SK-N-DZ (cell line): ENCODE results near the gene NUPR1. TPM values are rescaled to one million over a fixed set of nuclear protein-coding genes. Genes with fewer than 3 reads are reported as not detected.
"Not testable (repeated sequence)": the region's sequence is repeated elsewhere in the genome, so short reads cannot be mapped to it uniquely, and the experiment has no call there.

Source experiments
- DNase-seq: peaks from one replicate; pipeline ENCODE4 v3.0.0-alpha.2; 2015; ENCODE audit warnings: low spot score
- polyA plus RNA-seq, 2 experiments: library from polyadenylated mRNA; depleted of rRNA; stranded (reverse); fragments of >200 nt; gene quantifications; 2 replicates each; pipeline ENCODE4 v1.2.3, GENCODE V29; 2014

The NUPR1 gene, protein sequence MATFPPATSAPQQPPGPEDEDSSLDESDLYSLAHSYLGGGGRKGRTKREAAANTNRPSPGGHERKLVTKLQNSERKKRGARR
- polyA plus RNA-seq (2014; cell fraction: cytosol; rRNA removed), result not detected in 2 replicates
- polyA plus RNA-seq (2014; cell fraction: nucleus; rRNA removed), result not detected in 2 replicates

DNA sequence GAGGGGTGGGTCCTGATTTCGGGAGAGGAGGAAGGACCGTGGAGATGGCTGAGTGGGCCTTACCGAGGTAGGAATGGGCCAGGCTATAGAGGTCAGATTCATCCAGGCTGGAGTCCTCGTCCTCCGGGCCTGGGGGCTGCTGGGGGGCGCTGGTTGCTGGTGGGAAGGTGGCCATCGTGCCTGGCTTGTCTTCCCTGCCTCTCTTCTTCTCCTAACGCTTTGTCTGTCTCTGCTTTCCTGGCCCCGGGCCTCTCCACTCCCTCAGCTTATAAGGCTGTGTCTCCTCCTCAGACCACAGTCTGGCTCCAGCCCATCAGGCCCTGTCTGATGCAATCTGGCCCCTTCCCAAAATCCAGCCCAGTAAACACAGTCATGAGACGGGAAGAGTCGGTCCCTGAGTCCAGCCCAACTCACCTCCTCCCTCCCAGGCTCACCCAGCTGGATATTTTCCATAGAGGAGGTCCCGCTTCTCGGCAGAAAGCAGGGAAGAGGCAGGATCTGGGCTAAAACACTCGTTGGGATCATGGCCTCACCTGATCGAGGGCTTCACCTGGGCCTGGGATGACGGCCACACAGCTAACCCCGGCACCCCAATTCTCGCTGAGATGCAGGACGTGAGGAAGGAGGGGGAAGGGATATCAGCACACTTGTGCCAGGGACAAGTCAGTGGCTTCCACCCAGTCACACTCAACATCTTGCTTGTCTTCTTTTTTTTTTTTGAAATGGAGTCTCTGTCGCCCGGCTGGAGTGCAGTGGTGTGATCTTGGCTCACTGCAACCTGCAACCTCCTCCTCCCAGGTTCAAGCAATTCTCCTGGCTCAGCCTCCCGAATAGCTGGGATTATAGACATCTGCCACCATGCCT is at the start of gene NUPR1:
TSS of gene NUPR1 (minus strand) at position 242 of the 864 bp plus-strand sequence. CDS start at position 175, 67 bp downstream.
- DNase-seq, result no peak

DNA sequence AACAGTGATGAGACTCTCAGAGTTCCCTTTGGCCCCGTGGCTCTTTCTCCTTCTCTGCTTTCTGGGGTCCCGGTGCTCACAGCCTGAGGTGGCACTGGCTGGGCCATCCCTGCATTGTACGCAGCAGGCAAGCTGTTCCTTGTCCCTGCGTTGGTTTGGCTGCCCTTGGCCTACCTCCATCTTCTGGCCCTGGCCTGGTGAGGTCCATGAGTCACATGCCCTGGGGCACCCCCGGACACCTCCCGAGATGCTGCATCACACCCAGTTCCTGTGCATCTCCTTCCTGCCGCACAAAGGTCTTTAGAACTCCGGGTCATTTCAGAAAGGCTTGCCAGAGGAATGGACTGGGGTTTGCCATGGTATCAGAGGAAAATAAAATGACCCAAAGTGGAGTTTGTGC is 48.6 kb upstream of the NUPR1 start:
- no peak for DNase-seq

DNA sequence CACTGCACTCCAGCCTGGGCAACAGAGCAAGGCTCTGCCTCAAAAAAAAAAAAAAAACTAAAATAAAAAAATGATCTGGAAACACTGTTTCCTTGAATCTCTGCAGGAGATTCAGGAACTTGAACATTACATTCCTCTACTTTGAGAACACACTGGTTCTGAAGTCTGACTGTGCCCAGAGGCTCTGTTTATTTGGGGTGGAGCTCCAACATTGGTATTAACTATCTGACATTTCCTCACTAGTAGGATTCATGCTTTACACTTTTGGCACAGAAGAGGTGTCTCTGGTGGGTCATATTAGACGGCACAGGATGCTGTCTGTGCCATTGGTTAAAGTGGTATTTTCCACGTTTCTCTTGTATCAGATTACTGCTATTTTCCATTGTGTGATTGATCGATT is 47.7 kb upstream of the NUPR1 start:
- DNase-seq, result no peak

DNA sequence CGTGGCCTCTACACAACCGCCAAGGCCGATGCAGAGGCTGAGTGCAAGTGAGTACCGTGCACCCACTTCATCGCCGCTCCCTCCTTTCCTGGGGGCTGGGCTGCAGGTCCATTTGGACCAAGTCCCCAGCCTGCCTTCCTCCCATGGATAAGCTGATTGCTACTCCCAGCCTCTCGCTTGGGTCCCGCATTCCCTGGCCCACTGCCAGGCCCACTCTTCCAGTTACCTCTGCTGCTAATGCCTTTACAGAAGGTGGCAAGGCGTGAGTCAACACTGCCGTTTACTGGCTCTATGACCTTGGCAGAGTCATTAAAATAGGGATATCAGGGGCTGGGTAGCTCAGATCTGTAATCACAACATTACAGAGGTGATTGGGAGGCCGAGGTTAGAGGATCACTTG is 46.9 kb upstream of the NUPR1 start:
- DNase-seq, result no peak

DNA sequence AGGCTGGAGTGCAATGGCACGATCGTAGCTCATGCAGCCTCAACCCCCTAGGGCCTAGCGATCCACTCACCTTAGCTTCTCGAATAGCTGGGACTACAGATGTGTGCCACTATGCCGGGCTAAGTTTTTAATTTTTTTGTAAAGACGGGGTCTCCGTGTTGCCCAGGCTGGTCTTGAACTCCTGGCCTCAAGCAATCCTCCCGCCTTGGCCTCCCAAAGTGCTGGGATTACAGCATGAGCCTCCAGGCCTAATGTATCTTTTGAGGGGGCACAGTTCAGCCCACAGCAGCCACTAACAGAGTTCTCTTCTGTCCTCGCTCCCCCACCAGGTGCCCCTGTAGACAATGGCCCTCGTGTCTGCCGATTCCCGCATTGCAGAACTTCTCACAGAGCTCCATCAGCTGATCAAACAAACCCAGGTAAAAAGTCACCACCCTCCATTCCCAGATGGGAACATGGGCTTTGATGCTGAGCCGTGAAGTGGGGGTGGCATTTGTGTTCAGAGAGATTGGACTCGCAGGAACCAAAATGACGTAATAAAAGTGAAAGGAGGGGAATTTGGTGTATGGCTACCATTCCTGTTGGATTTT is 42.0 kb upstream of the NUPR1 start:
- DNase-seq, result no peak

DNA sequence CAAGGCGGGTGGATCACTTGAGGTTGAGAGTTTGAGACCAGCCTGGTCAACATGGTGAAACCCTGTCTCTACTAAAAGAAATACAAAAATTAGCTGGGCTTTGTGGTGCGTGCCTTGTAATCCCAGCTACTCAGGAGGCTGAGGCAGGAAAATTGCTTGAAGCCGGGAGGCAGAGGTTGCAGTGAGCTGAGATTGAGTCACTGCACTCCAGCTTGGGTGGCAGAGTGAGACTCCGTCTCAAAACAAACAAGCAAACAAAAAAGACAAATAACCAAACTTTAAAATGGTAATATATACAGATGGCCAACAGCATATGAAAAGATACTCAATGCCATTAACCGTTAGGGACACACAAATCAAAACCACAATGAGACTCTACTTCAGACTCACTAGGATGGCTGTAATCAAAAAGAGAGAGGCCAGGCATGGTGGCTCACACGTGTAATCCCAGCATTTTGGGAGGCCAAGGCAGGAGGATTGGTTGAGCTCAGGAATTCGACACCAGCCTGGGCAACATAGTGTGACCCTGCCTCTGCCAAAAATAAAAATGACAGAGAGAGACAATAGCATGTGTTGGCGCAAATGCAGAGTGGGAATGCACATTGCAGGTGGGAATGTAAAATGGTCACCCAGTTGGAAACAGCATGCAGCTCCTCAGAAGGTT is 36.8 kb upstream of the NUPR1 start:
- no peak for DNase-seq

DNA sequence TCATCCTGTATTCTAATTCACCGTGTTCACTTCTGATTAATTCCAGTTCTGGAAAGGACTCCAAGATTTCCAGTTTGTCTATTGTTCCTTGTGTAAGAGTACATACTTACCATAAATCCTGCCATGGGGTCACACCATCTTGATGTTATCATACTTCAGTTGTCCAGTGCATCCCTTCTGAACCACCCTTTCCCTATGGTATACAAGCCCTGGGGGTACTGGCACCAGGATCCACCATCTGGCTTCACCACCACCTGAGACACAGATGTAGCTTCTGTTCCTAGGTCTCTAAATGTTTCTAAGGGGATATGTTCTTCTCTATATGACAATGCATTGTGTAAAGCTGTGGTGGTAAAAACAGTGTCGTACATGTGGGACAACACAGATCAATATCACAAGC is 36.2 kb upstream of the NUPR1 start:
- no peak for DNase-seq

DNA sequence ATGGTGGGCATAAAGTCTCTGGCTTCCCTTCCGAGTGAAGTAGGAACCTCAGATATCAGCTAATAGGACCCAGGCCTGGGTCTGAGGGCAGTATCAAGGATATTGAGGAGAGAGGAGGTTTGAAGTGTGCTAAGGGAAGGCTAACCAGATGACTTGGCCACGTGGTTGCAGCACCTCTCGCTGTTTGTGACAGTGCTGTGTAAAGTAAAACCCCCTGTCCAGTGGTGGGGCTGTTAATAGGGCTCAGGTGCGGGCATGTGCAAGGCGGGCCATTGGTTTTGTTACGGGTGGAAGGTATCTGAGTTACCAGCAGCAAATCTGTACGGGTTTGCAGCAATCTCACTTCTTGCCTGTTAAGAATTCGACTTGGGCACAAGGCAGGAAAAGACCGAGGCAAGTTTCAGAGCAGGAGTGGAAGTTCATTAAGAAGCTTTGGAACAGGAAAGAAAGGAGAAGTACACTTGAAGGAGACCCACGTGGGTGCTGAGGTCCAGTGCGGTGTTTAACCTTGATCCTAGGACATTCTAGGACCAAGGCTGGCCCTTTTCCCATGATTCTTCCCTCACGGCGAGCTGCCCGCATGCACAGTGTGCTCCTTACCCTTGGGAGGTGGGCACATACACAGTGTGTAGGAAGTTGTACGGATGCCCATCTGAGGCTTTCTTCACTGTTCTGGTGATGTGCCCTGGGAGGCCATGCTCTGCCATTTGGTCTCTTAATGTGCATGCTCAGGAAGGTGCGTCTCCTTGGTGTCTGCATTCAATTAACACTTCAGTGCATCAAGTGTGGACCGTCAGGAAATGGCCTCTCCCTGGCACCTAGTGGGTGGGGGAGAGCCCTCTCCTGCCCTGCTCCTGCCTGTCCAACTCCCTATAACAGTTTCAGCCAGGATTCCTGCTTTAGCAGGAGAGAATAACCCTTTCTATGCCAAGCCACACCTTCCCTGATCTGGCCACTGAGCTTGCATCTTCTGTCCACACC is 35.3 kb upstream of the NUPR1 start:
- DNase-seq, result no peak

DNA sequence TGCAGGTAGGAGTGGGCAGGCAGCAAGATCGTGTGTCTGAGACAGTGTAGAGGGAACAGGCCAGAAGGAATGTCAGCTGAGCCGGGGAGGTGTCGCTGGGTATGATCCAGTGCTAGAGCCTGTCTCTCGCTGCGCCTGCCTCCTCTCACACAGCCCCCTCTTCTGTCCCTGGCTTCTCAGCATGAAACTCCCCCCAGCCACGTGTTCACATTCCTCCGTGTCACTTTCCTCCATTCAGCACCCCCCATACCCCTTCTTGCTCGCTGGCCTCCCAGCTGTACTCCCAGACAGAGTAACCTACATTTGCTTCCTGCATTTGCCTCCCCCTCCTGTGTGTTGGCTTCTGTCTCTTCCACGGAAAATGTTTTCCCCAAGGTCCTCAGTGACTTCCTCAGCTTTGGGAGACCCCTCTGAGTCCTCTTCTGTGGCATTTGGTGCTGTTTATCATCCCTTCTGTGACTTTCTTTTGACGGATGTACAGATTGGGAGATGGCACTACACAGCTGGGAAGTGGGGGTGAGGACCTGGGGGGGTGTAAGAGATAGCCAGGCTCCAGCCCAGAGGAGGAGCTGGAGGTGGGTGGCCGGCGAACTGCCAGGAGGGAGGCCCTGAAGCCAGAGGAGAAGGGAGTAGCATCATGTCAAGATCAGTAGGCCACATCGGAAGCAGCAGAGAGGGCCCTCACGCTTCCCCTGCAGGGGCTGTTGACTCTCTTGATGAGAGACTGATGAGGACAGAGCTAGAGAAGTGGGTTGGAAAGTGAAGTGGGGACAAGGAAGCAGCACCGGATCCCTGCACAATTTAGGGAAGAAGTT is 34.1 kb upstream of the NUPR1 start:
- DNase-seq, result no peak

DNA sequence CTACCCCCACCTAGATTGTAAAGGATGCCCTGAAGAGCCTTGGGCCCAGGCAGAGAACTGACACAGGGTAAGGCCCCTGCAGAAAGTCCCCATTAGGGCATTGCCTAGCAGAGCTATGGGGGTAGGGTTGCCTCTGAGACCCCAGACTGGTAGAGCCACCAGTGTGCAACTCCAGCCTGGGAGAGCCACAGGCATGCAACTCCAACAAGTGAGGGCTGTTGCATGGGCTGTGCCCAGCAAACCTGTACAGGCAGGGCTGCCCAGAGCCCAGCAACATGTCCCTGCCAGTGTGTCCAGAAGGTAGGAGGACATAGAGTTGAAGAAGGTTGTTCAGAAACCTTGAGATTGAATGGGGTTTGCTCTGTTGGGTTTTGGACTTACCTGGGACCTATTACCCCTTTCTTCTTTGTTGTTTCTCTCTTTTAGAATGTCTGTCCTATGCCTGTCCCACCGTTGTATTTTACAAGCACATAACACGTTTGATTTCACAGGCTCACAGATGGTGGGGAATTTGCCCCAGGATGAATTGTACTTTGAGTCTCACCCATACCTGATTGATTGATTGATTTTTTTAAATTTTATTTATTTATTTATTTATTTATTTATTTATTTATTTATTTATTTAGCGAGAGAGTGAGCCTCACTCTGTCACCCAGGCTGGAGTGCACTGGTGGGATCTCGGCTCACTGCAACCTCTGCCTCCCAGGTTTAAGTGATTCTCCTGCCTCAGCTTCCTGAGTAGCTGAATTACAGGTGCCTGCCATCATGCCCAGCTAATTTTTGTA is 31.4 kb upstream of the NUPR1 start:
- DNase-seq, result no peak

DNA sequence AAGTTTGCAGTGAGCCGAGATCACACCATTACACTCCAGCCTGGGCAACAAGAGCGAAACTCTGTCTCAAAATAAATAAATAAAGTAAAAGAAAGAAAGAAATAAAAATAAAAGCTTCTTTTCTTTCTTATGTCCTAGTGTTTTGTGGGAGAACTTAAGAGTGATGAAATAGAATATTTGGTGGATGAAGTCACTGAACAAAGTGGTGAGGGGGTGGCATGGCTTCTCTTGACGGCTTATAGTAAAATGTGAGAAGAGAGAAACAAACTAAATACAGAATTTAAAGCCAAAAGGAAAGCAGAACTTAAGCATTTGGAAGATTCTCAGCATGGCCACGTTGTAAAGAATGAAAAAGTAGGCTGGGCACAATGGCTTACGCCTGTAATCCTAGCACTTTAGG is 30.2 kb upstream of the NUPR1 start:
- no peak for DNase-seq

DNA sequence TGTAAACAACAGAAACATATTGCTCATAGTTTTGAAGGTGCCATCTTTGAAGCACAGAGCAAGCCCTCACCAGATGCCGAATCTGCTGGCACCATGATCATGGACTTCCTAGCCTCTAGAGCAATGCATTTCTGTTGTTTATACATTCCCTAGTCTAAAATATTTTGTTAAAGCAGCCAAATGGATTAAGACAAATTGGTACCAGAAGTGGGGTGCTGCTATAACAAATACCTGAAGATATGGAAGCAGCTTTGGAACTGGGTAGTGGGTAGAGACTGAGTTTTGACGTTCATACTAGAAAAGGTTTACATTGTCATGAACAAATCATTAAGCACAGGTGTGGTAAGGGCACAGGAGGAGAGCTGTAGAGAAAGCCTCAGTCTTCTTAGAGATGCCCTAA is 28.5 kb upstream of the NUPR1 start:
- no peak for DNase-seq

DNA sequence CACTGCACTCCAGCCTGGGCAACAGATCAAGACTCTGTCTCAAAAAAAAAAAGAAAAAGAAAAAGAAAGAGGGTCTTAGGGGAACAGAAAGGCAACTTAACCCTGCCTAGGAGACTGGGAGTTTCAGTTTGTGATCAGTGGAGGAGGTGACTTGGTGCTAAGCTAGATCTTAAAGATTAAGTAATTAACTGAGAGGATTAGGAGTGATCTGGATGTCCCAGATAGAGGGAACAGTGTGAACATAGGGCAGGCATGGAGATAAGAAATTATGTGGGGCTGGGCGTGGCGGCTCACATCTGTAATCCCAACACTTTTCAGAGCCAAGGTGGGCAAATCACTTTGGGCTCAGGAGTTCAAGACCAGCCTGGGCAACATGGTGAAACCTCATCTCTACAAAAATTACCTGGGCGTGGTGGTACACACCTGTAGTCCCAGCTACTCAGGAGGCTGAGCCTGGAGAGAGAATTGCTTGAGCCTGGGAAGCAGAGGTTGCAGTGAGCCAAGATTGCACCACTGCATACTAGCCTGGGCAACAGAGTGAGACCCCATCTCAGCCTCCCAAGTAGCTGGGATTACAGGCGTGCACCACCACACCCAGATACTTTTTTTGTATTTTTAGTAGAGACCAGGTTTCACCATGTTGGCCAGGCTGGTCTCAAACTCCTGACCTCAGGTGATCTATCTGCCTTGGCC is 27.6 kb upstream of the NUPR1 start:
- not testable (repeated sequence) for DNase-seq

DNA sequence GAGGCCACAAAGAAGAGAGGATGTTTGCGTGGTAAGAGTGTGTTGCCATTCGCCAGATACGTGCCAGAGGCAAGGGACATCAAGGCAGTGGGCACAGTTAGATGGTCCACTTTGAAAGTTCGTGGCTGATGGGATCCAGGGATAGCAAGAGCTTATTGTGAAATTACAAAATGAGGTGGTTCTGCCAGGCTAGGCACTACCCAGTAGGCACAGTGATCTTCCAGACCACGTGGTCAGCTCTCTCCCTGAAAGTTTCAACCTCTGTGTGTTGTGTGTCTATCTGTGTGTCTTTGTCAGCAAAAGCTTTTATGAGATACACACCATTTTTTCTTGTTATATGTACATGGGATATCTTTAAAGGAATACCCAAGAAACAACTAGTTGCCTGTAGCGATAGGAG is 24.4 kb upstream of the NUPR1 start:
- DNase-seq, result no peak

DNA sequence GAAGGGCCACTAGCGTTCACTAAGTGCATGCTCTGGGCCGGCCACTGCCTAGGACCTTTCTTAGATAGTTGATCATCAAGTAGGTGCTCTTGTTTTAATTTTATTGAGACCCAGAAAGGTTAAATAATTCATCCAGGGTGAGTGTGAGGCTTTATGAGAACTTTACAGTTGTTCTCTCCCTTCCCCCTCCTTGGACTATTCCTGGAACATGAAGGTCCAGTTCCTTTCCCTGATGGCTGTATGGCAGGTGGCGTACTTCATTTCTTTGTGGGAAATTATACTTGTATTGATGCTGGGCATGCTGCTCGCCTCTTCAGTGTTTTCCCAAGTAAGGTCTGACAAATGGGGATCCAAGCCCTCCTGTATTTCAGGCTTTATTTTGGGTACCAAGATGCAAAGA is 23.4 kb upstream of the NUPR1 start:
- no peak for DNase-seq

DNA sequence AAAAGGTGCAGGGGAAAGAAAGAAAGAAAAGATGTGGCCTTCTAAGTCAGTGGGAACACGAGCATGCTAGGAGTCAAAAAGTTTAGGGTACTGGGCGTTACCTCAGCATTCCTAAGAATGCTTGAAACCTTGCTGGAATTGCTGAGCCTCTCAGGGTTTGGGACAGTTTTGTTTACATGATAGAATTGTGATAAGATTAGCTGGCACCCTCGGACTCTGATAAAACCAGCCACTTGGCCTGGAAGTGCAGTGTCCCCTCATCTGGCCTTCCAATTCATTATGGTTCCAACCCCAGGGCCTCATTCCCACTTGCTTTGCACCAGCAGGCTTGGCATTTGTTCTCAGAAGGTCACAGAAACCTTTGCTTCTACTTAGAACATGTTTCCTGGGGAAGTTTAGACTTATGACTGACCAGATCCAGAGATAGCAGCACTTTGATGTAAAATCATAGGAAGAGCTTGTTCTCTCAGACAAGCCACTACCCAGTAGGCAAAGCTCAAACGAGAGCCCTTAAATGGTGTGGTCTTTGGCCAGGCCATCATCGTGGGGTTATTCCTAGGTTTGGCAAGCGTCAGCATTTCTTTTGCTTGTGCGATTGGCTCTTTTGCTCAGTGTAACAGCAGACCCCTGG is 22.9 kb upstream of the NUPR1 start:
- no peak for DNase-seq

DNA sequence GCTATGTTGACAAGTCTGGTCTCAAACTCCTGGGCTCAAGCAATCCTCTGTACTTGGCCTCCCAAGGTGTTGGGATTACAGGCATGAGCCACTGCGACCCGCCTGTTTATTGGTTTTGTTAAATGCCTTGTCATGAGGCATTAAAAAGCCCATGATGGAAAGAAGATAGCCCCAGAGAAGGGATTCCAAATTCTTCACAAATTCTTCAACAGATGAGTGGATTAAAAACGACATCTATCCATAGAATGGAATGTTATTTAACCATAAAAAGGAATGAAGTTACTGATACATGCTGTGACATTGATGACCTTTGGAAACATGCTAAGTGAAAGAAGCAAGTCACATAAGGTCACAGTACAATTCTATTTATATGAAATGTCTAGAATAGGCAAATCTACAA is 19.7 kb upstream of the NUPR1 start:
- DNase-seq, result no peak

DNA sequence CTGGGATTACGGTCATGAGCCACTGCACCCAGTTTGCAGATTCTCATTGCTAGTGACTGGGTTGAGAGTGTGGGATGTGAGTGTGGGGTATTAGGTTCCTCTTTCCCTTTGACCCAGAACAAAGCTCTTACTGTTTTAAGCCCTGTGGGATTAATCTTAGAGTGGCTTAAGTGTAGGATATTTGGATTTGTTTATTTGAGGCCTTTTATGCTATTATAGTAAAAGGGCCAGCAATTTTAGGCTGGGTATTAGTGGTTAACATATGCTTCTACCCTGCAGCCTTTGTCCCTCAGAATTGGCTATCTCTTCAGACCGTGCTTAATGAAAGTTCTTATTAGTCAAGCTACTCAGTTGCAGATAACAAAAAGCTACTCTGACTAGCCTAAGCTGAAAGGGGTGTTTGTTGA is 18.1 kb upstream of the NUPR1 start:
- DNase-seq, result no peak
